Muscle layer of duodenum (tissue), 2 donors: ENCODE results near the gene GTF2H4.
"Not testable (repeated sequence)": the region's sequence is repeated elsewhere in the genome, so short reads cannot be mapped to it uniquely, and the experiment has no call there.

Source experiments
- H3K27ac ChIP-seq: one replicate; pipeline ENCODE4 v1.7.0; 2013; ENCODE audit warnings: mild to moderate bottlenecking, low read length
- H3K27me3 ChIP-seq: one replicate; pipeline ENCODE4 v1.7.0; 2013; ENCODE audit warnings: low read depth, mild to moderate bottlenecking, control low read depth, low read length
- H3K36me3 ChIP-seq, 2 donors: one replicate each; pipeline ENCODE4 v1.7.0; 2013; ENCODE audit warnings: low read length in 2 of 2, control low read depth in 1 of 2, mild to moderate bottlenecking in 1 of 2; ENCODE audit not compliant: insufficient read depth in 2 of 2, control insufficient read depth in 1 of 2
- H3K4me1 ChIP-seq, 2 donors: one replicate each; pipeline ENCODE4 v1.7.0; 2013; ENCODE audit warnings: low read length in 2 of 2, mild to moderate bottlenecking in 2 of 2, control low read depth in 1 of 2, moderate library complexity in 1 of 2; ENCODE audit not compliant: insufficient read depth in 2 of 2, control insufficient read depth in 1 of 2
- H3K4me3 ChIP-seq, 2 donors: one replicate each; pipeline ENCODE4 v1.7.0; 2013; ENCODE audit warnings: low read length in 2 of 2, low read depth in 1 of 2, mild to moderate bottlenecking in 1 of 2
- H3K9me3 ChIP-seq, 2 donors: one replicate each; pipeline ENCODE4 v1.7.0; 2013; ENCODE audit warnings: low read length in 2 of 2, control low read depth in 1 of 2, mild to moderate bottlenecking in 1 of 2; ENCODE audit not compliant: control insufficient read depth in 1 of 2
- donor health status: healthy.

The GTF2H4 gene

GRCh38 chr6:30900863-30901417 lies 7.1 kb upstream of the GTF2H4 start:
- H3K4me3 ChIP-seq, result no peak overlapping the region
- no peaks in the 10 kb centered on the region for H3K9me3 ChIP-seq
- peaks cover 20 to 43% of the 10 kb centered on the region in 2 donors for H3K36me3 ChIP-seq
- H3K4me1 ChIP-seq, result no peaks in the 10 kb centered on the region
- no peaks in the 10 kb centered on the region for H3K27me3 ChIP-seq
- no peak overlapping the region for H3K27ac ChIP-seq

GRCh38 chr6:30901436-30901835 lies 6.6 kb upstream of the GTF2H4 start:
- Histone ChIP-seq H3K9me3 (no peaks in the 10 kb centered on the region), H3K27ac (no peak overlapping the region)

GRCh38 chr6:30902196-30902595 lies 5.8 kb upstream of the GTF2H4 start:
- H3K9me3 ChIP-seq, H3K4me1 ChIP-seq, H3K27ac ChIP-seq, H3K27me3 ChIP-seq, H3K4me3 ChIP-seq: not testable (repeated sequence)
- peaks cover 17 to 32% of the 10 kb centered on the region in 2 donors for H3K36me3 ChIP-seq

More at GRCh38 chr6:30901436-30901835, 6.6 kb upstream of the GTF2H4 start:
- Histone ChIP-seq H3K27me3 (no peaks in the 10 kb centered on the region), H3K4me1 (no peaks in the 10 kb centered on the region), H3K36me3 (peaks cover 20 to 38% of the 10 kb centered on the region in 2 donors), H3K4me3 (no peak overlapping the region)

DNA sequence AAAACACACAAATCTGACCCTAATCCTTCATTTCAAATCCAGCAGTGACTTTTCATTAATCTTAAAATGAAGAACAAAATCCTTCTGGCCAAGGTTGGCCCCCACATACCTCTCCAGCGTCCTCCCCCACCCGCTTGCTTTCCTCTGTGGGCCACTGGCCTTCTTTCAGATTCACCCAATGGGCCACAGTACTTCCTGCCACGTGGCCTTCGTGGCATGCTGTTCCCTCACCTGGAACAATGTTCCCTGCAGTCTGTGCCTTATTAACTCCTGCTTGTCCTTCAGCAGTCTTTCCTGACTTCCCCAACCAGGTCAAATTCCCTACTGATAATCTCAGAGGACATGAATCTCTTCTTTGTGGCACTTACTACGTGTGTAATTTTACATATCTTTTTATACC lies 5.3 kb upstream of the GTF2H4 start:
- H3K27ac ChIP-seq, result no peak overlapping the region
- no peaks in the 10 kb centered on the region for H3K27me3 ChIP-seq
- no peaks in the 10 kb centered on the region for H3K9me3 ChIP-seq
- no peaks in the 10 kb centered on the region for H3K4me1 ChIP-seq
- H3K4me3 ChIP-seq, result no peak overlapping the region
- peaks cover 16 to 27% of the 10 kb centered on the region in 2 donors for H3K36me3 ChIP-seq

DNA sequence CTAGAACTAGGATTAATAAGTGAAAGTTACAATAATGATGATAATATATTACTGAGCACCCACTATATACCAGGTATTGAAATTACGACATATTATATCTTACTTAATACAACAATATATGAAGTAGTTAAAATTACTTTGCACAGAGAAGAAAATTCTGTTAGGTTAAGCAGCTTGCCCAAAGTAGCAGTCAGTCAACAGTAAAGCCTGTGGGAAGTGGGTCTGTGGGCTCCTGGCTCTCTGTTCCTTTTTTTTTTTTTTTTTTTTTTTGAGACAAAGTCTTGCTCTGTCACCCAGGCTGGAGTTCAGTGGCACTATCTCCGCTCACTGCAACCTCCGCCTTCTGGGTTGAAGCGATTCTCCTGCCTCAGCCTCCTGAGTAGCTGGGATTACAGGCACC lies 4.8 kb upstream of the GTF2H4 start:
- no peaks in the 10 kb centered on the region for H3K4me1 ChIP-seq
- H3K27ac ChIP-seq, result no peak overlapping the region
- no peaks in the 10 kb centered on the region for H3K27me3 ChIP-seq
- H3K36me3 ChIP-seq, result peaks cover 13 to 22% of the 10 kb centered on the region in 2 donors
- no peak overlapping the region for H3K4me3 ChIP-seq
- H3K9me3 ChIP-seq, result no peaks in the 10 kb centered on the region

GRCh38 chr6:30907290-30907757 lies 683 bp upstream of the GTF2H4 start:
- Histone ChIP-seq H3K36me3 (peaks cover 21 to 26% of the 10 kb centered on the region in 2 donors), H3K4me1 (peaks cover 7 to 11% of the 10 kb centered on the region in 2 donors), H3K4me3 (peak overlapping the region; percentile 99 to 100)
- H3K27me3 ChIP-seq, H3K9me3 ChIP-seq, H3K27ac ChIP-seq: not testable (repeated sequence)

DNA sequence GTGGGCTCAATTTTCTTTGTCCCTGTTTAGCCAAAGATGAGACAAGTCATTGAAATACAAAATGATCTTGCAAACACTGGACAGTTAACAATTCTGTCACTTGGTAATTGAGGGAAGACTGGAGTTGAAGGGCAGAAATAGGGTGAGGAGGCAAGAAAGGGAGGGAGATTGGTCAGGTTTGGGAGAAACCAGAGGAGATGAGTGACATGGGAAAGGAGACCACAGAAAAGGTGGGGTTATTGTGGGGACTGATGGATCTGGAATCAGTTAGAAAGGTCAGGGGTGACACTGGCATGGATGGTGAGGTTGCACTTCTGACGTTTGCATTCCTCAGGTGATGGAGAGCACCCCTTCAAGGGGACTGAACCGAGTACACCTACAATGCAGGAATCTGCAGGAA lies 693 bp downstream of the GTF2H4 start:
- H3K27ac ChIP-seq, result peak overlapping the region; percentile 89
- peak overlapping the region; percentile 99 to 100 for H3K4me3 ChIP-seq
- H3K9me3 ChIP-seq, result no peaks in the 10 kb centered on the region
- no peaks in the 10 kb centered on the region for H3K27me3 ChIP-seq
- H3K4me1 ChIP-seq, result peaks cover 9 to 11% of the 10 kb centered on the region in 2 donors
- peaks cover 21 to 28% of the 10 kb centered on the region in 2 donors for H3K36me3 ChIP-seq

GRCh38 chr6:30910473-30910872 lies 2.5 kb downstream of the GTF2H4 start:
- not testable (repeated sequence) for H3K27me3 ChIP-seq, H3K4me3 ChIP-seq, H3K9me3 ChIP-seq, H3K27ac ChIP-seq
- peaks cover 21 to 28% of the 10 kb centered on the region in 2 donors for H3K36me3 ChIP-seq
- peaks cover 18 to 24% of the 10 kb centered on the region in 2 donors for H3K4me1 ChIP-seq

- Histone ChIP-seq H3K4me1 (peaks cover 22 to 31% of the 10 kb centered on the region in 2 donors), H3K27ac (peak overlapping the region; percentile 72), H3K9me3 (no peaks in the 10 kb centered on the region), H3K36me3 (peaks cover 32 to 43% of the 10 kb centered on the region in 2 donors), H3K27me3 (no peaks in the 10 kb centered on the region), H3K4me3 (peak overlapping the region; percentile 75 to 80)
Measured at GRCh38 chr6:30912746-30913520, 4.9 kb downstream of the GTF2H4 start.

DNA sequence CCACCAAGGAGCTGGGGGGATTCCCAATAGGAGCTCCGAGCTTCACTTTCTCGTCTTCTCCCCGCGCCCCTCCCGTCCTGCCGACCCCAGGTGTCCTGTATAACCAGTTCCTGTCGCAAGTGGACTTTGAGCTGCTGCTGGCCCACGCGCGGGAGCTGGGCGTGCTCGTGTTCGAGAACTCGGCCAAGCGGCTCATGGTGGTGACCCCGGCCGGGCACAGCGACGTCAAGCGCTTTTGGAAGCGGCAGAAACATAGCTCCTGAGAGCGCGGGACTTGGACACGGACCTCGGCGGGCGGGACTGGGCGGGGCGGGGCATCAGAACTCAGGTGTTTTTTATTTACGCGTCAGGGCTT lies 5.7 kb downstream of the GTF2H4 start:
- Histone ChIP-seq H3K9me3 (no peaks in the 10 kb centered on the region), H3K4me1 (peaks cover 19 to 28% of the 10 kb centered on the region in 2 donors), H3K27ac (peak overlapping the region; percentile 72), H3K36me3 (peaks cover 35 to 43% of the 10 kb centered on the region in 2 donors), H3K4me3 (peak overlapping the region; percentile 75 to 80), H3K27me3 (no peaks in the 10 kb centered on the region)

GRCh38 chr6:30914076-30914853 lies 6.3 kb downstream of the GTF2H4 start, which contains the start of gene VARS2:
TSS of gene VARS2 (plus strand) at chr6:30914238. CDS start at chr6:30914837, 599 bp downstream.
- Histone ChIP-seq H3K36me3 (peaks cover 37 to 43% of the 10 kb centered on the region in 2 donors), H3K4me3 (peak within 1 kb of the TSS; percentile 75 to 80), H3K27ac (peak within 1 kb of the TSS; percentile 93), H3K9me3 (no peaks in the 10 kb centered on the region), H3K4me1 (peaks cover 15 to 22% of the 10 kb centered on the region in 2 donors), H3K27me3 (no peaks in the 10 kb centered on the region)
